IMR-90 (cell line): ENCODE results near the gene NGB. TPM values are rescaled to one million over a fixed set of nuclear protein-coding genes. Genes with fewer than 3 reads are reported as not detected.

Source experiments
- ATAC-seq: fragments of 200-7000 bp; cut with Tn5 transposase; 2 replicates; pipeline ENCODE4 v1.9.1; 2020; ENCODE audit warnings: low read depth, mild to moderate bottlenecking, moderate library complexity
- Bru-seq: library from RNA; stranded (reverse); fragments of 400-500 nt; gene quantifications from one replicate; lab custom pipeline; 2021; lab: Mats Ljungman, UMichigan
- BruChase-seq, 2 experiments: library from RNA; stranded (reverse); fragments of 400-500 nt; gene quantifications; one replicate each; lab custom pipeline; 2021; lab: Mats Ljungman, UMichigan
- BruUV-seq: library from RNA; stranded (reverse); fragments of 400-500 nt; replicated peaks from 2 replicates; lab custom pipeline; 2021; lab: Mats Ljungman, UMichigan
- CTCF ChIA-PET: fragments of 300-600 bp; formaldehyde crosslinking; extraction: SDS; loops from one replicate; lab custom pipeline; 2021; ENCODE audit warnings: antibody characterized with exemption; lab: Yijun Ruan, JAX
- POLR2A ChIA-PET: fragments of 300-600 bp; sonication (Branson Sonifier 250); formaldehyde crosslinking; loops from one replicate; lab custom pipeline; 2022; ENCODE audit warnings: antibody characterized with exemption; ENCODE audit not compliant: unreplicated experiment; lab: Charles Lee
- DNase-seq: peaks from one replicate; pipeline ENCODE4 v3.0.0; 2013
- H2AFZ ChIP-seq: replicated peaks from 2 replicates; pipeline ENCODE3; 2013; ENCODE audit warnings: low read length, mild to moderate bottlenecking; ENCODE audit not compliant: poor library complexity
- H2AK5ac ChIP-seq: 2 replicates; pipeline ENCODE4 v1.6.1; 2013; ENCODE audit warnings: low read depth, low read length, inconsistent platforms
- H2AK9ac ChIP-seq: replicated peaks from 2 replicates; pipeline ENCODE3; 2013; ENCODE audit warnings: mild to moderate bottlenecking, low read depth, low read length, moderate library complexity; ENCODE audit not compliant: poor library complexity
- H2BK120ac ChIP-seq: 2 replicates; pipeline ENCODE4 v1.6.1; 2013; ENCODE audit warnings: low read depth, low read length, inconsistent platforms
- H2BK15ac ChIP-seq: 3 replicates; pipeline ENCODE4 v1.6.1; 2013; ENCODE audit warnings: low read depth, low read length, inconsistent platforms
- H2BK20ac ChIP-seq: 2 replicates; pipeline ENCODE4 v1.6.1; 2013; ENCODE audit warnings: low read depth, mild to moderate bottlenecking, inconsistent platforms, low read length, moderate library complexity
- H2BK5ac ChIP-seq: 2 replicates; pipeline ENCODE4 v1.6.1; 2013; ENCODE audit warnings: mild to moderate bottlenecking, low read depth, low read length, inconsistent platforms; ENCODE audit not compliant: poor library complexity, severe bottlenecking
- H3K14ac ChIP-seq: replicated peaks from 2 replicates; pipeline ENCODE4 v1.6.1; 2013; ENCODE audit warnings: low read depth, low read length, inconsistent platforms
- H3K18ac ChIP-seq: 2 replicates; pipeline ENCODE4 v1.6.1; 2013; ENCODE audit warnings: low read depth, low read length, control low read depth
- H3K23ac ChIP-seq: 2 replicates; pipeline ENCODE4 v1.6.1; 2013; ENCODE audit warnings: low read depth, low read length, inconsistent platforms
- H3K27ac ChIP-seq: 2 replicates; pipeline ENCODE4 v1.5.1; 2013; ENCODE audit warnings: mild to moderate bottlenecking, control low read depth, low read length; ENCODE audit not compliant: insufficient read depth
- H3K27me3 ChIP-seq: 2 replicates; pipeline ENCODE4 v1.6.1; 2013; ENCODE audit warnings: low read length; ENCODE audit not compliant: control insufficient read depth, insufficient read depth
- H3K36me3 ChIP-seq: 2 replicates; pipeline ENCODE4 v1.6.1; 2013; ENCODE audit warnings: low read length, mixed read lengths; ENCODE audit not compliant: control insufficient read depth, insufficient read depth
- H3K4ac ChIP-seq: 2 replicates; pipeline ENCODE4 v1.6.1; 2013; ENCODE audit warnings: low read depth, low read length, inconsistent platforms
- H3K4me1 ChIP-seq: 2 replicates; pipeline ENCODE4 v1.6.1; 2013; ENCODE audit warnings: low read length, mixed read lengths; ENCODE audit not compliant: control insufficient read depth, insufficient read depth
- H3K4me2 ChIP-seq: 2 replicates; pipeline ENCODE4 v1.6.1; 2013; ENCODE audit warnings: low read depth, mild to moderate bottlenecking, control low read depth, low read length, moderate library complexity
- H3K4me3 ChIP-seq: 2 replicates; pipeline ENCODE4 v1.5.1; 2013; ENCODE audit warnings: low read depth, mild to moderate bottlenecking, control low read depth, low read length, moderate library complexity; ENCODE audit not compliant: insufficient read depth
- H3K56ac ChIP-seq: 2 replicates; pipeline ENCODE4 v1.6.1; 2013; ENCODE audit warnings: low read length, inconsistent platforms; ENCODE audit not compliant: insufficient read depth; ENCODE audit errors: extremely low read depth
- H3K79me1 ChIP-seq, 2 experiments: 2 replicates each; pipeline ENCODE4 v1.6.1; 2013; ENCODE audit warnings: low read length in 2 of 2, inconsistent platforms in 1 of 2, low read depth in 1 of 2
- H3K9ac ChIP-seq: 2 replicates; pipeline ENCODE4 v1.6.1; 2013; ENCODE audit warnings: low read depth, low read length, control low read depth
- H3K9me1 ChIP-seq: 2 replicates; pipeline ENCODE4 v1.6.1; 2013; ENCODE audit warnings: low read length, inconsistent platforms; ENCODE audit not compliant: insufficient read depth
- H3K9me3 ChIP-seq: 2 replicates; pipeline ENCODE4 v1.6.1; 2013; ENCODE audit warnings: low read length; ENCODE audit not compliant: control insufficient read depth, insufficient read depth
- H4K20me1 ChIP-seq: 2 replicates; pipeline ENCODE4 v1.6.1; 2013; ENCODE audit warnings: low read length, inconsistent platforms; ENCODE audit not compliant: insufficient read depth
- H4K5ac ChIP-seq: 2 replicates; pipeline ENCODE4 v1.6.1; 2013; ENCODE audit warnings: mild to moderate bottlenecking, low read depth, low read length, control low read depth
- H4K8ac ChIP-seq, 2 experiments: 2 replicates each; pipeline ENCODE4 v1.6.1; 2013; ENCODE audit warnings: low read depth in 2 of 2, low read length in 2 of 2, control low read depth in 1 of 2, inconsistent platforms in 1 of 2
- H4K91ac ChIP-seq: 2 replicates; pipeline ENCODE4 v1.6.1; 2013; ENCODE audit warnings: low read depth, low read length, inconsistent platforms; ENCODE audit not compliant: insufficient read depth
- FOS ChIP-seq: fragments of 150-350 bp; IDR thresholded peaks from 2 replicates; pipeline ENCODE4 v1.6.1; 2016; ENCODE audit warnings: low read depth, low read length
- MAFK ChIP-seq: IDR thresholded peaks from 2 replicates; pipeline ENCODE4 v1.6.1; 2012; ENCODE audit warnings: low read depth, low read length, improper control_type of control experiment
- MAZ ChIP-seq: IDR thresholded peaks from 2 replicates; pipeline ENCODE4 v1.6.1; 2012; ENCODE audit warnings: low read depth, mild to moderate bottlenecking, low read length, improper control_type of control experiment, moderate library complexity, borderline replicate concordance
- NFE2L2 ChIP-seq: fragments of 150-350 bp; IDR thresholded peaks from 2 replicates; pipeline ENCODE4 v1.6.1; 2016; ENCODE audit warnings: low read depth, mild to moderate bottlenecking, low read length
- RCOR1 ChIP-seq: IDR thresholded peaks from 2 replicates; pipeline ENCODE4 v1.6.1; 2012; ENCODE audit warnings: mild to moderate bottlenecking, low read length, improper control_type of control experiment; ENCODE audit not compliant: insufficient replicate concordance
- SMC3 ChIP-seq: fragments of 150-350 bp; IDR thresholded peaks from 2 replicates; pipeline ENCODE4 v1.6.1; 2016; ENCODE audit warnings: low read depth, mild to moderate bottlenecking, antibody characterized with exemption, low read length, moderate library complexity
- WGBS, 2 experiments: methylation state at CpG; one replicate each; pipeline versions ENCODE4 v1.1.5 to v1.1.7; 2013; ENCODE audit warnings: missing lambda C conversion rate in 2 of 2; ENCODE audit not compliant: insufficient read length in 1 of 2; ENCODE audit errors: extremely low coverage in 2 of 2; 5-methylcytosine and 5-hydroxymethylcytosine counted together
- dilution Hi-C: fragments of 300-500 bp; cut with HindIII; formaldehyde crosslinking; loops from one replicate; pipeline ENCODE4 v1.14.3; 2018; ENCODE audit warnings: low sequenced_read_pairs; ENCODE audit not compliant: unreplicated experiment
- in situ Hi-C: fragments of 300-500 bp; cut with MboI; formaldehyde crosslinking; loops from 3 replicates; pipeline ENCODE4 v1.14.3; 2019; ENCODE audit warnings: low sequenced_read_pairs, inconsistent platforms, mixed read lengths
- intact Hi-C: fragments of 100-400 bp; cut with micrococcal nuclease; formaldehyde crosslinking; loops from 2 replicates; pipeline ENCODE4 v1.10.0; 2022
- long read RNA-seq: library from polyadenylated mRNA; unstranded; transcript quantifications from one replicate; pipeline ENCODE4 v2.0.0, GENCODE V29; 2021; ENCODE audit not compliant: unreplicated experiment
- polyA plus RNA-seq, 3 experiments: library from polyadenylated mRNA; depleted of rRNA; stranded (reverse); fragments of >200 nt; gene quantifications; 2 replicates each; pipeline ENCODE4 v1.2.3, GENCODE V29; 2012; ENCODE audit warnings: low replicate concordance in 1 of 3
- total RNA-seq: library from RNA; depleted of rRNA; stranded (reverse); fragments of >200 nt; gene quantifications from 2 replicates; pipeline ENCODE4 v1.2.3, GENCODE V29; 2012; rRNA removed
- TF ChIP-seq, protein P1 (sequence below): conservative IDR thresholded peaks from 2 replicates; pipeline ENCODE4 v1.5.1; 2012; ENCODE audit warnings: mild to moderate bottlenecking, low read depth, low read length, improper control_type of control experiment
- TF ChIP-seq, protein P2 (sequence below): fragments of 150-350 bp; IDR thresholded peaks from 2 replicates; pipeline ENCODE4 v1.6.1; 2017; ENCODE audit warnings: mild to moderate bottlenecking, antibody characterized with exemption, low read length, low read depth

Gene NGB, protein sequence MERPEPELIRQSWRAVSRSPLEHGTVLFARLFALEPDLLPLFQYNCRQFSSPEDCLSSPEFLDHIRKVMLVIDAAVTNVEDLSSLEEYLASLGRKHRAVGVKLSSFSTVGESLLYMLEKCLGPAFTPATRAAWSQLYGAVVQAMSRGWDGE
- total RNA-seq = not detected in 2 replicates
- not detected in 2 replicates for polyA plus RNA-seq (2012; rRNA removed)
- not detected in 2 replicates for polyA plus RNA-seq (2012; cell fraction: cytosol; rRNA removed)
- not detected in 2 replicates for polyA plus RNA-seq (2012; cell fraction: nucleus; rRNA removed; ENCODE audit: low replicate concordance)
- Bru-seq, nascent RNA = not detected
- not detected for BruChase-seq, experiment 1, labeled RNA remaining after a 6-hour chase
- BruChase-seq, experiment 2, labeled RNA remaining after a 2-hour chase = not detected
- long read RNA-seq = 0 reads

DNA sequence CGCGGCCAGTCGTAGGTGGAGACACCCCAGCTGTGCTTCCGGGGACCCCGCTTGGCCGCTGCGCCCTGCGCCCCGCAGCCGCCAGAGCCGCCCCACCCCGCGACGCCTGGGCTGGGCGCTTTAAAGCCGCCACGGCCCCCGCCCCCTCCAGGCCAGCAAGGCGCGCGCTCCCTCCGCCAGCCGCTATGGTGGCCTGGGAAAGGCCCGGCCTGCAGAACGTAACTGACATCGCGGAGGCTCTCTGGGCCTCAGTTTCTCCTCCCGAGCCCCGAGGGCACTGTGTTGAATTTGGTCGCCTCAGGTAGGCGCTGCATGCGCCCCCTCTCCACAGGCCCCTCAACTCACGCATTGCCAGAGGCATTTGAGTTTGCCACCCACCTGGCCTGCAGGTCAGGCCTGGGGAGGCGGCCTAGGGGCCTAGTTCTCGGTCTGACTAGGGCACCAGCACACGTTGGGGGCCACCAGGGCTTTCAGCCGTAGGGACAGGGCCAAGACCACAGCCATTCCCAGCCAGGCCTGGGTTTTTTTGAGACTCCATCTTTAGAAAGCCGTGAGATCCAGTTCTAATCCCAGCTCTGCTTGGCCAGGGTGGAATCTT, at the start of gene NGB:
NGB (minus strand) TSS at position 94 of the 598 bp plus-strand sequence. CDS start 269 bp downstream, outside the sequence.
- WGBS, 2 experiments = 23% methylated on average over 8 of the region's 38 CpGs; no CpG with 5 or more reads in 1 of the 2 experiments
- CTCF ChIA-PET = no interaction called here
- TF ChIP-seq NFE2L2 (no peak), RCOR1 (no peak), MAZ (no peak), FOS (no peak), MAFK (no peak), SMC3 (no peak)
- TF ChIP-seq, protein P1, sequence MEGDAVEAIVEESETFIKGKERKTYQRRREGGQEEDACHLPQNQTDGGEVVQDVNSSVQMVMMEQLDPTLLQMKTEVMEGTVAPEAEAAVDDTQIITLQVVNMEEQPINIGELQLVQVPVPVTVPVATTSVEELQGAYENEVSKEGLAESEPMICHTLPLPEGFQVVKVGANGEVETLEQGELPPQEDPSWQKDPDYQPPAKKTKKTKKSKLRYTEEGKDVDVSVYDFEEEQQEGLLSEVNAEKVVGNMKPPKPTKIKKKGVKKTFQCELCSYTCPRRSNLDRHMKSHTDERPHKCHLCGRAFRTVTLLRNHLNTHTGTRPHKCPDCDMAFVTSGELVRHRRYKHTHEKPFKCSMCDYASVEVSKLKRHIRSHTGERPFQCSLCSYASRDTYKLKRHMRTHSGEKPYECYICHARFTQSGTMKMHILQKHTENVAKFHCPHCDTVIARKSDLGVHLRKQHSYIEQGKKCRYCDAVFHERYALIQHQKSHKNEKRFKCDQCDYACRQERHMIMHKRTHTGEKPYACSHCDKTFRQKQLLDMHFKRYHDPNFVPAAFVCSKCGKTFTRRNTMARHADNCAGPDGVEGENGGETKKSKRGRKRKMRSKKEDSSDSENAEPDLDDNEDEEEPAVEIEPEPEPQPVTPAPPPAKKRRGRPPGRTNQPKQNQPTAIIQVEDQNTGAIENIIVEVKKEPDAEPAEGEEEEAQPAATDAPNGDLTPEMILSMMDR = no peak
- TF ChIP-seq, protein P2, sequence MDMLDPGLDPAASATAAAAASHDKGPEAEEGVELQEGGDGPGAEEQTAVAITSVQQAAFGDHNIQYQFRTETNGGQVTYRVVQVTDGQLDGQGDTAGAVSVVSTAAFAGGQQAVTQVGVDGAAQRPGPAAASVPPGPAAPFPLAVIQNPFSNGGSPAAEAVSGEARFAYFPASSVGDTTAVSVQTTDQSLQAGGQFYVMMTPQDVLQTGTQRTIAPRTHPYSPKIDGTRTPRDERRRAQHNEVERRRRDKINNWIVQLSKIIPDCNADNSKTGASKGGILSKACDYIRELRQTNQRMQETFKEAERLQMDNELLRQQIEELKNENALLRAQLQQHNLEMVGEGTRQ = no peak
- Histone ChIP-seq H3K4me3 (no peak within 1 kb of the TSS), H4K91ac (no peak within 1 kb of the TSS), H4K8ac (no peak within 1 kb of the TSS), H4K5ac (no peak within 1 kb of the TSS), H3K79me1 (no peaks in the 10 kb centered on the region), H2BK15ac (no peak within 1 kb of the TSS), H2AK9ac (no peak within 1 kb of the TSS), H2AFZ (no peak within 1 kb of the TSS), H2BK120ac (no peak within 1 kb of the TSS), H3K27me3 (peaks cover 39% of the 10 kb centered on the region), H3K9me1 (no peaks in the 10 kb centered on the region), H2BK20ac (no peak within 1 kb of the TSS), H3K56ac (no peak within 1 kb of the TSS), H3K23ac (no peak within 1 kb of the TSS), H3K14ac (no peak within 1 kb of the TSS), H3K4me2 (no peak within 1 kb of the TSS), H4K20me1 (no peaks in the 10 kb centered on the region), H3K4me1 (no peaks in the 10 kb centered on the region), H2AK5ac (no peak within 1 kb of the TSS), H3K4ac (no peak within 1 kb of the TSS), H3K9ac (no peak within 1 kb of the TSS), H3K9me3 (peaks cover 5% of the 10 kb centered on the region), H2BK5ac (no peak within 1 kb of the TSS), H3K27ac (no peak within 1 kb of the TSS), H3K18ac (no peak within 1 kb of the TSS), H3K36me3 (no peaks in the 10 kb centered on the region)
- in situ Hi-C loops = no loop called here
- no peak for DNase-seq
- intact Hi-C loops = no loop called here
- ATAC-seq = no peak
- dilution Hi-C loops = no loop called here
- POLR2A ChIA-PET = no interaction called here
- BruUV-seq = no TSS peak
